HCT116 (cell line): Measurements from ENCODE around the gene KYAT1. TPM values are rescaled to one million over a fixed set of nuclear protein-coding genes. Genes with fewer than 3 reads are reported as not detected.

ENCODE experiments used
- ATAC-seq: fragments of 200-7000 bp; cut with Tn5 transposase; 2 replicates; pipeline ENCODE4 v1.9.1; 2020; ENCODE audit warnings: mild to moderate bottlenecking, moderate library complexity
- BruUV-seq: library from RNA; stranded (reverse); fragments of 400-500 nt; replicated peaks from 2 replicates; lab custom pipeline; 2021; lab: Mats Ljungman, UMichigan
- CTCF ChIA-PET: fragments of 300-600 bp; sonication (Branson Sonifier 250); formaldehyde crosslinking; loops from one replicate; lab custom pipeline; 2021; ENCODE audit warnings: antibody characterized with exemption; lab: Charles Lee
- POLR2A ChIA-PET: fragments of 300-600, 350-600 bp; sonication (Branson Sonifier 250); formaldehyde crosslinking; loops from one replicate; lab custom pipeline; 2021; ENCODE audit warnings: antibody characterized with exemption; lab: Charles Lee
- RAD21 ChIA-PET, 2 experiments: fragments of 300-600 bp; sonication (Branson Sonifier 250); formaldehyde crosslinking; loops; one replicate each; lab custom pipeline; 2023; ENCODE audit warnings: low total read pairs in 2 of 2; ENCODE audit not compliant: uncharacterized antibody in 2 of 2, unreplicated experiment in 2 of 2, low non-redundant PET in 1 of 2; lab: Charles Lee
- DNase-seq: peaks from one replicate; pipeline ENCODE4 v3.0.0-alpha.2; 2010; ENCODE audit warnings: low read depth, low spot score
- H2AFZ ChIP-seq: fragments of 200-600 bp; shearing (Covaris generic), sonication (generic); 2 replicates; pipeline ENCODE4 v1.6.1; 2017; ENCODE audit warnings: low read depth, mixed run types, mixed read lengths, antibody characterized with exemption, low read length; ENCODE audit not compliant: poor library complexity, severe bottlenecking
- H3K27ac ChIP-seq: 2 replicates; pipeline ENCODE4 v1.5.1; 2012; ENCODE audit warnings: low read depth, low read length
- H3K27me3 ChIP-seq: fragments of 200-600 bp; sonication (generic); 2 replicates; pipeline ENCODE4 v1.6.1; 2016; ENCODE audit warnings: mixed run types, low read length, mixed read lengths; ENCODE audit not compliant: insufficient read depth
- H3K36me3 ChIP-seq, 2 experiments: fragments of 200-500 bp in 1 of 2; fragments of 200-600 bp in 1 of 2; sonication (Bioruptor generic) in 1 of 2; sonication (generic) in 1 of 2; 2 replicates each; pipeline versions ENCODE4 v1.5.1 to v1.6.1; 2014 to 2016; ENCODE audit warnings: low read length in 2 of 2, inconsistent platforms in 1 of 2, mixed read lengths in 1 of 2, mixed run types in 1 of 2; ENCODE audit not compliant: insufficient read depth in 2 of 2, control insufficient read depth in 1 of 2
- H3K4me1 ChIP-seq, 2 experiments: fragments of 200-600 bp in 1 of 2; sonication (generic) in 1 of 2; 2 replicates each; pipeline versions ENCODE4 v1.5.1 to v1.6.1; 2012 to 2017; ENCODE audit warnings: low read length in 2 of 2, inconsistent platforms in 1 of 2, mild to moderate bottlenecking in 1 of 2, mixed read lengths in 1 of 2, mixed run types in 1 of 2, moderate library complexity in 1 of 2; ENCODE audit not compliant: insufficient read depth in 2 of 2, control insufficient read depth in 1 of 2
- H3K4me2 ChIP-seq: fragments of 200-600 bp; sonication (generic); 2 replicates; pipeline ENCODE4 v1.6.1; 2017; ENCODE audit warnings: mixed run types, low read length, mixed read lengths
- H3K4me3 ChIP-seq, 2 experiments: fragments of 200-600 bp in 1 of 2; sonication (generic) in 1 of 2; replicated peaks in 1 of 2; 2 replicates each; pipeline ENCODE4 v1.5.1; 2011 to 2016; ENCODE audit warnings: low read length in 2 of 2, control low read depth in 1 of 2, low read depth in 1 of 2, mild to moderate bottlenecking in 1 of 2, mixed read lengths in 1 of 2, mixed run types in 1 of 2
- H3K79me2 ChIP-seq: fragments of 200-600 bp; sonication (generic); 2 replicates; pipeline ENCODE4 v1.6.1; 2017; ENCODE audit warnings: mild to moderate bottlenecking, mixed run types, low read length, moderate library complexity, mixed read lengths; ENCODE audit not compliant: insufficient read depth
- H3K9ac ChIP-seq: fragments of 200-600 bp; sonication (generic); 2 replicates; pipeline ENCODE4 v1.6.1; 2016; ENCODE audit warnings: low read length, mixed read lengths
- H3K9me2 ChIP-seq: fragments of 200-600 bp; sonication (generic), shearing (Covaris generic); 2 replicates; pipeline ENCODE4 v1.6.1; 2017; ENCODE audit warnings: mixed run types, mild to moderate bottlenecking, moderate library complexity; ENCODE audit not compliant: insufficient read depth
- H3K9me3 ChIP-seq, 2 experiments: fragments of 200-500 bp in 1 of 2; fragments of 200-600 bp in 1 of 2; sonication (Bioruptor generic) in 1 of 2; sonication (generic) in 1 of 2; 2 replicates each; pipeline ENCODE4 v1.6.1; 2014 to 2017; ENCODE audit warnings: low read length in 2 of 2, mixed read lengths in 2 of 2, inconsistent platforms in 1 of 2, low read depth in 1 of 2, mild to moderate bottlenecking in 1 of 2, mixed run types in 1 of 2, moderate library complexity in 1 of 2; ENCODE audit not compliant: control insufficient read depth in 1 of 2, insufficient read depth in 1 of 2
- H4K20me1 ChIP-seq: fragments of 200-600 bp; sonication (generic), shearing (Covaris generic); 2 replicates; pipeline ENCODE4 v1.6.1; 2017; ENCODE audit warnings: mixed run types, mild to moderate bottlenecking, moderate library complexity; ENCODE audit not compliant: insufficient read depth
- CTCF ChIP-seq, 3 experiments: fragments of 200-600 bp in 1 of 3; sonication (generic) in 1 of 3; IDR thresholded peaks in 2 of 3; conservative IDR thresholded peaks in 1 of 3; 2 replicates each; pipeline ENCODE4 v1.5.1; 2012 to 2017; ENCODE audit warnings: low read depth in 2 of 3, low read length in 2 of 3, antibody characterized with exemption in 1 of 3, borderline replicate concordance in 1 of 3, control low read depth in 1 of 3, mild to moderate bottlenecking in 1 of 3, mixed read lengths in 1 of 3, mixed run types in 1 of 3, moderate library complexity in 1 of 3; ENCODE audit not compliant: insufficient read depth in 1 of 3
- JUND ChIP-seq: IDR thresholded peaks from 2 replicates; pipeline ENCODE4 v1.6.1; 2012
- ZNF274 ChIP-seq: fragments of 200-500 bp; sonication (Bioruptor generic); IDR thresholded peaks from 2 replicates; pipeline ENCODE4 v1.6.1; 2014; ENCODE audit warnings: mild to moderate bottlenecking, low read depth, low read length, inconsistent platforms
- intact Hi-C: fragments of 100-400 bp; cut with micrococcal nuclease; formaldehyde crosslinking; loops from 2 replicates; pipeline ENCODE4 v1.10.0; 2022
- total RNA-seq: library from RNA; stranded (reverse); gene quantifications from one replicate; pipeline ENCODE4 v1.2.1, GENCODE V29; 2021; ENCODE audit not compliant: unreplicated experiment
- TF ChIP-seq, protein P1 (sequence below): IDR thresholded peaks from 2 replicates; pipeline ENCODE4 v1.6.1; 2012

Gene KYAT1
- total RNA-seq, 1 experiment from 2014 or later: 10.1 TPM

DNA sequence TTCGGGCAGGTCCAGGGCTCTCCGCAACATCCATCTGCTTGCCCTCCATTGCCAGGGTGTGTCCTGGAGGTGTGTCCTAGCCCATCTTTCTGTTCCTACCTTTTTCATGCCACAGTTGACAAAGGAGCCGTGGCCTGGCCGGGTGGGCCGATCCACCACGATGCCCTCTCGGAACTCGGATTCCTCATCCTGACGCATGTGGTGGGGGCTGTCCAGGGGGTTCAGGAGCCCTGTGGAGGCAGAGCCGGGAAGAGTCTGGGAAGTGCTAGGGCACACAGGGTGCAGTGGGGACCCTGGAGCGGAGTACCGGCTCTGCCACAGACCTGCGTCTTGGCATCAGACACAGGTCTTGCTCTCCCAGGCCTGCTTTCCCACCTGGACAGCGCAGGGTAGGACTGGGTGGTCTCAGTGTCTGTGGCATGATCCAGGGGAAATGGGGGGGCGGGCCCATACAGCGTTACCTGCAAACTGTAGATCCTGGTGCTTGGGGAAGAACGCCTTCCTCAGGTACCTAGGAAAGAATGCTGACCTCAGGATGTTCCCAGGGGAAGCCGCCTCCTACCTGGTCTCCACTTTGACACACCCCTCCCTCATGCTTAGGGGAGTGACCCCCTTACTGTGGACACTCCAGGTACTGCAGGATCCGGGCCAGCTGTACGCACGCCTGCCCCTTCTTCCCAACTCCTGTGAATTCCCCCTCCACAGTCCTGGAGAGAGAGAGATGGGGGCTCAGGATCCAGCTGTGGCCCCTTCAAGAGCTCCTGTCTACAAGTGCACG lies 55.6 kb downstream of the KYAT1 start:
- intact Hi-C loops: no loop called here
- RAD21 ChIA-PET: no interaction called here
- ATAC-seq (peak; percentile 39), DNase-seq (peak; percentile 8)
- POLR2A ChIA-PET: no interaction called here
- H3K27me3 ChIP-seq: no peaks in the 10 kb centered on the region
- TF ChIP-seq JUND: no peak
- TF ChIP-seq CTCF (IDR thresholded peaks at IDR 0.05 in 2 of 3, conservative IDR thresholded peaks at IDR 0.05 in 1 of 3; ENCODE audit: borderline replicate concordance in 1 of 3, insufficient read depth in 1 of 3, low read depth in 2 of 3, low read length in 2 of 3): peak in 2 of 3 experiments; percentile 32 to 38; a peak in 2 of 6 replicates
- H3K79me2 ChIP-seq: peaks cover 25% of the 10 kb centered on the region
- H4K20me1 ChIP-seq: 0 out of 2 replicates have a peak, but pooled peaks cover 5% of the 10 kb centered on the region
- no peak overlapping the region for H2AFZ ChIP-seq
- H3K9ac ChIP-seq: no peak overlapping the region
- H3K9me2 ChIP-seq: no peaks in the 10 kb centered on the region
- H3K27ac ChIP-seq: no peak overlapping the region
- H3K4me3 ChIP-seq: no peak overlapping the region
- peaks cover 11 to 17% of the 10 kb centered on the region in 2 experiments for H3K4me1 ChIP-seq
- H3K4me2 ChIP-seq: no peak overlapping the region
- H3K9me3 ChIP-seq: no peaks in the 10 kb centered on the region
- CTCF ChIA-PET: no interaction called here
- BruUV-seq: no TSS peak
- H3K36me3 ChIP-seq: peaks cover 29 to 36% of the 10 kb centered on the region in 2 experiments; a peak in 3 of 4 replicates

GRCh38 chr9:128824911-128825310 lies 56.8 kb downstream of the KYAT1 start:
- H3K36me3 ChIP-seq: peaks cover 29 to 36% of the 10 kb centered on the region in 2 experiments; a peak in 3 of 4 replicates
- ATAC-seq (no peak), DNase-seq (no peak)
- TF ChIP-seq, protein P1, sequence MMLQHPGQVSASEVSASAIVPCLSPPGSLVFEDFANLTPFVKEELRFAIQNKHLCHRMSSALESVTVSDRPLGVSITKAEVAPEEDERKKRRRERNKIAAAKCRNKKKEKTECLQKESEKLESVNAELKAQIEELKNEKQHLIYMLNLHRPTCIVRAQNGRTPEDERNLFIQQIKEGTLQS: no peak
- TF ChIP-seq ZNF274 (no peak), CTCF (IDR thresholded peaks at IDR 0.05 in 2 of 3, conservative IDR thresholded peaks at IDR 0.05 in 1 of 3; ENCODE audit: borderline replicate concordance in 1 of 3, insufficient read depth in 1 of 3, low read depth in 2 of 3, low read length in 2 of 3) (0 out of 6 replicates have a peak, but pooled peaks of 1 of the 3 experiments have one; percentile 12)
- H3K4me2 ChIP-seq: no peak overlapping the region
- BruUV-seq: no TSS peak
- peaks cover 25% of the 10 kb centered on the region for H3K79me2 ChIP-seq
- no peaks in the 10 kb centered on the region for H3K9me3 ChIP-seq
- 0 out of 2 replicates have a peak, but pooled peaks cover 5% of the 10 kb centered on the region for H4K20me1 ChIP-seq
- ChIA-PET RAD21 (no interaction called here), CTCF (no interaction called here), POLR2A (no interaction called here)
- H3K27me3 ChIP-seq: no peaks in the 10 kb centered on the region
- intact Hi-C loops: no loop called here
- no peak overlapping the region for H3K9ac ChIP-seq
- H3K4me3 ChIP-seq: no peak overlapping the region
- peaks cover 10 to 17% of the 10 kb centered on the region in 2 experiments for H3K4me1 ChIP-seq
- no peak overlapping the region for H2AFZ ChIP-seq
- no peak overlapping the region for H3K27ac ChIP-seq
- H3K9me2 ChIP-seq: no peaks in the 10 kb centered on the region
